Measurements from ENCODE around the gene PRR12. TPM values are rescaled to one million over a fixed set of nuclear protein-coding genes. Genes with fewer than 3 reads are reported as not detected.
A peak's percentile ranks its signal among the peaks of the same experiment; 100 is the strongest.

PRR12 gene
- total and polyA plus RNA-seq, 9 of the 15 experiments (the other 6 are each of a cell fraction or from before 2014, with no cell fraction given): 0.01 to 21.1 (median 0.98) TPM

- TF ChIP-seq FOXP1 (CRISPR knock-in tag; IDR thresholded peaks at IDR 0.05): peak; percentile 89
- 0 out of 2 replicates have a peak, but pooled peaks have one; percentile 10 for TF ChIP-seq STAT5A (IDR thresholded peaks at IDR 0.05; ENCODE audit: borderline replicate concordance, low read length)
- no peak for TF ChIP-seq HSF4 (CRISPR knock-in tag; IDR thresholded peaks at IDR 0.05; ENCODE audit: borderline replicate concordance)
- TF ChIP-seq EP400 (IDR thresholded peaks at IDR 0.05): peak; percentile 80
- TF ChIP-seq HNRNPUL1 (IDR thresholded peaks at IDR 0.05; ENCODE audit: low read length): no peak
- no peak for TF ChIP-seq ATF1 (CRISPR knock-in tag; IDR thresholded peaks at IDR 0.05)
- TF ChIP-seq ATF1 (tag; IDR thresholded peaks at IDR 0.05): peak; percentile 67
- TF ChIP-seq KDM5B (IDR thresholded peaks at IDR 0.05; ENCODE audit: insufficient replicate concordance, low read depth, low read length): peak; percentile 91
- no peak for TF ChIP-seq GTF2A2 (tag; IDR thresholded peaks at IDR 0.05)
- peak; percentile 15; the same call in 1 of the 2 replicates for TF ChIP-seq ELF1 (tag; IDR thresholded peaks at IDR 0.05)
- peak; percentile 18 for TF ChIP-seq CCNT2 (IDR thresholded peaks at IDR 0.05; ENCODE audit: borderline replicate concordance, extremely low read depth, insufficient read length, low read depth, low read length)
- TF ChIP-seq RBM34 (IDR thresholded peaks at IDR 0.05; ENCODE audit: borderline replicate concordance, insufficient read depth, low read length): no peak
- TF ChIP-seq ZNF174 (CRISPR knock-in tag; IDR thresholded peaks at IDR 0.05): no peak
- no peak for TF ChIP-seq E2F1 (CRISPR knock-in tag; IDR thresholded peaks at IDR 0.05)
- TF ChIP-seq ZBTB40 (IDR thresholded peaks at IDR 0.05): peak; percentile 72
- TF ChIP-seq ZBTB40 (CRISPR knock-in tag; IDR thresholded peaks at IDR 0.05): no peak
- no peak for TF ChIP-seq BACH1 (tag; IDR thresholded peaks at IDR 0.05)
These were observed 661 bp upstream of the PRR12 start (continued) for GRCh38 chr19:49590071-49590970.

All from K562 (cell line).